IMR-90 (cell line): ENCODE results near the gene INAVA. TPM values are rescaled to one million over a fixed set of nuclear protein-coding genes. Genes with fewer than 3 reads are reported as not detected.

Experiments
- ATAC-seq: fragments of 200-7000 bp; cut with Tn5 transposase; 2 replicates; pipeline ENCODE4 v1.9.1; 2020; ENCODE audit warnings: low read depth, mild to moderate bottlenecking, moderate library complexity
- BruUV-seq: library from RNA; stranded (reverse); fragments of 400-500 nt; replicated peaks from 2 replicates; lab custom pipeline; 2021; lab: Mats Ljungman, UMichigan
- CTCF ChIA-PET: fragments of 300-600 bp; formaldehyde crosslinking; extraction: SDS; loops from one replicate; lab custom pipeline; 2021; ENCODE audit warnings: antibody characterized with exemption; lab: Yijun Ruan, JAX
- POLR2A ChIA-PET: fragments of 300-600 bp; sonication (Branson Sonifier 250); formaldehyde crosslinking; loops from one replicate; lab custom pipeline; 2022; ENCODE audit warnings: antibody characterized with exemption; ENCODE audit not compliant: unreplicated experiment; lab: Charles Lee
- DNase-seq: peaks from one replicate; pipeline ENCODE4 v3.0.0; 2013
- H2AFZ ChIP-seq: replicated peaks from 2 replicates; pipeline ENCODE3; 2013; ENCODE audit warnings: low read length, mild to moderate bottlenecking; ENCODE audit not compliant: poor library complexity
- H2AK5ac ChIP-seq: 2 replicates; pipeline ENCODE4 v1.6.1; 2013; ENCODE audit warnings: low read depth, low read length, inconsistent platforms
- H2AK9ac ChIP-seq: replicated peaks from 2 replicates; pipeline ENCODE3; 2013; ENCODE audit warnings: mild to moderate bottlenecking, low read depth, low read length, moderate library complexity; ENCODE audit not compliant: poor library complexity
- H2BK120ac ChIP-seq: 2 replicates; pipeline ENCODE4 v1.6.1; 2013; ENCODE audit warnings: low read depth, low read length, inconsistent platforms
- H2BK15ac ChIP-seq: 3 replicates; pipeline ENCODE4 v1.6.1; 2013; ENCODE audit warnings: low read depth, low read length, inconsistent platforms
- H2BK20ac ChIP-seq: 2 replicates; pipeline ENCODE4 v1.6.1; 2013; ENCODE audit warnings: low read depth, mild to moderate bottlenecking, inconsistent platforms, low read length, moderate library complexity
- H2BK5ac ChIP-seq: 2 replicates; pipeline ENCODE4 v1.6.1; 2013; ENCODE audit warnings: mild to moderate bottlenecking, low read depth, low read length, inconsistent platforms; ENCODE audit not compliant: poor library complexity, severe bottlenecking
- H3K14ac ChIP-seq: replicated peaks from 2 replicates; pipeline ENCODE4 v1.6.1; 2013; ENCODE audit warnings: low read depth, low read length, inconsistent platforms
- H3K18ac ChIP-seq: 2 replicates; pipeline ENCODE4 v1.6.1; 2013; ENCODE audit warnings: low read depth, low read length, control low read depth
- H3K23ac ChIP-seq: 2 replicates; pipeline ENCODE4 v1.6.1; 2013; ENCODE audit warnings: low read depth, low read length, inconsistent platforms
- H3K27ac ChIP-seq: 2 replicates; pipeline ENCODE4 v1.5.1; 2013; ENCODE audit warnings: mild to moderate bottlenecking, control low read depth, low read length; ENCODE audit not compliant: insufficient read depth
- H3K27me3 ChIP-seq: 2 replicates; pipeline ENCODE4 v1.6.1; 2013; ENCODE audit warnings: low read length; ENCODE audit not compliant: control insufficient read depth, insufficient read depth
- H3K36me3 ChIP-seq: 2 replicates; pipeline ENCODE4 v1.6.1; 2013; ENCODE audit warnings: low read length, mixed read lengths; ENCODE audit not compliant: control insufficient read depth, insufficient read depth
- H3K4ac ChIP-seq: 2 replicates; pipeline ENCODE4 v1.6.1; 2013; ENCODE audit warnings: low read depth, low read length, inconsistent platforms
- H3K4me1 ChIP-seq: 2 replicates; pipeline ENCODE4 v1.6.1; 2013; ENCODE audit warnings: low read length, mixed read lengths; ENCODE audit not compliant: control insufficient read depth, insufficient read depth
- H3K4me2 ChIP-seq: 2 replicates; pipeline ENCODE4 v1.6.1; 2013; ENCODE audit warnings: low read depth, mild to moderate bottlenecking, control low read depth, low read length, moderate library complexity
- H3K4me3 ChIP-seq: 2 replicates; pipeline ENCODE4 v1.5.1; 2013; ENCODE audit warnings: low read depth, mild to moderate bottlenecking, control low read depth, low read length, moderate library complexity; ENCODE audit not compliant: insufficient read depth
- H3K56ac ChIP-seq: 2 replicates; pipeline ENCODE4 v1.6.1; 2013; ENCODE audit warnings: low read length, inconsistent platforms; ENCODE audit not compliant: insufficient read depth; ENCODE audit errors: extremely low read depth
- H3K79me1 ChIP-seq, 2 experiments: 2 replicates each; pipeline ENCODE4 v1.6.1; 2013; ENCODE audit warnings: low read length in 2 of 2, inconsistent platforms in 1 of 2, low read depth in 1 of 2
- H3K9ac ChIP-seq: 2 replicates; pipeline ENCODE4 v1.6.1; 2013; ENCODE audit warnings: low read depth, low read length, control low read depth
- H3K9me1 ChIP-seq: 2 replicates; pipeline ENCODE4 v1.6.1; 2013; ENCODE audit warnings: low read length, inconsistent platforms; ENCODE audit not compliant: insufficient read depth
- H3K9me3 ChIP-seq: 2 replicates; pipeline ENCODE4 v1.6.1; 2013; ENCODE audit warnings: low read length; ENCODE audit not compliant: control insufficient read depth, insufficient read depth
- H4K20me1 ChIP-seq: 2 replicates; pipeline ENCODE4 v1.6.1; 2013; ENCODE audit warnings: low read length, inconsistent platforms; ENCODE audit not compliant: insufficient read depth
- H4K5ac ChIP-seq: 2 replicates; pipeline ENCODE4 v1.6.1; 2013; ENCODE audit warnings: mild to moderate bottlenecking, low read depth, low read length, control low read depth
- H4K8ac ChIP-seq, 2 experiments: 2 replicates each; pipeline ENCODE4 v1.6.1; 2013; ENCODE audit warnings: low read depth in 2 of 2, low read length in 2 of 2, control low read depth in 1 of 2, inconsistent platforms in 1 of 2
- H4K91ac ChIP-seq: 2 replicates; pipeline ENCODE4 v1.6.1; 2013; ENCODE audit warnings: low read depth, low read length, inconsistent platforms; ENCODE audit not compliant: insufficient read depth
- CTCF ChIP-seq: conservative IDR thresholded peaks from 2 replicates; pipeline ENCODE4 v1.5.1; 2012; ENCODE audit warnings: mild to moderate bottlenecking, low read depth, low read length, improper control_type of control experiment
- MAZ ChIP-seq: IDR thresholded peaks from 2 replicates; pipeline ENCODE4 v1.6.1; 2012; ENCODE audit warnings: low read depth, mild to moderate bottlenecking, low read length, improper control_type of control experiment, moderate library complexity, borderline replicate concordance
- MXI1 ChIP-seq: IDR thresholded peaks from 2 replicates; pipeline ENCODE4 v1.6.1; 2012; ENCODE audit warnings: low read depth, mild to moderate bottlenecking, low read length, moderate library complexity, borderline replicate concordance
- NFE2L2 ChIP-seq: fragments of 150-350 bp; IDR thresholded peaks from 2 replicates; pipeline ENCODE4 v1.6.1; 2016; ENCODE audit warnings: low read depth, mild to moderate bottlenecking, low read length
- RFX5 ChIP-seq: IDR thresholded peaks from 2 replicates; pipeline ENCODE4 v1.8.0; 2012; ENCODE audit warnings: low read depth, mild to moderate bottlenecking, low read length, moderate library complexity
- USF2 ChIP-seq: fragments of 150-350 bp; IDR thresholded peaks from 2 replicates; pipeline ENCODE4 v1.6.1; 2017; ENCODE audit warnings: mild to moderate bottlenecking, antibody characterized with exemption, low read length, low read depth
- WGBS, 2 experiments: methylation state at CpG; one replicate each; pipeline versions ENCODE4 v1.1.5 to v1.1.7; 2013; ENCODE audit warnings: missing lambda C conversion rate in 2 of 2; ENCODE audit not compliant: insufficient read length in 1 of 2; ENCODE audit errors: extremely low coverage in 2 of 2; 5-methylcytosine and 5-hydroxymethylcytosine counted together
- dilution Hi-C: fragments of 300-500 bp; cut with HindIII; formaldehyde crosslinking; loops from one replicate; pipeline ENCODE4 v1.14.3; 2018; ENCODE audit warnings: low sequenced_read_pairs; ENCODE audit not compliant: unreplicated experiment
- in situ Hi-C: fragments of 300-500 bp; cut with MboI; formaldehyde crosslinking; loops from 3 replicates; pipeline ENCODE4 v1.14.3; 2019; ENCODE audit warnings: low sequenced_read_pairs, inconsistent platforms, mixed read lengths
- intact Hi-C: fragments of 100-400 bp; cut with micrococcal nuclease; formaldehyde crosslinking; loops from 2 replicates; pipeline ENCODE4 v1.10.0; 2022
- polyA plus RNA-seq, 3 experiments: library from polyadenylated mRNA; depleted of rRNA; stranded (reverse); fragments of >200 nt; gene quantifications; 2 replicates each; pipeline ENCODE4 v1.2.3, GENCODE V29; 2012; ENCODE audit warnings: low replicate concordance in 1 of 3
- total RNA-seq: library from RNA; depleted of rRNA; stranded (reverse); fragments of >200 nt; gene quantifications from 2 replicates; pipeline ENCODE4 v1.2.3, GENCODE V29; 2012

Gene INAVA
- total and polyA plus RNA-seq, 2 of the 4 experiments (the other 2 are of a cell fraction) = under 0.01 to 0.07 TPM

DNA sequence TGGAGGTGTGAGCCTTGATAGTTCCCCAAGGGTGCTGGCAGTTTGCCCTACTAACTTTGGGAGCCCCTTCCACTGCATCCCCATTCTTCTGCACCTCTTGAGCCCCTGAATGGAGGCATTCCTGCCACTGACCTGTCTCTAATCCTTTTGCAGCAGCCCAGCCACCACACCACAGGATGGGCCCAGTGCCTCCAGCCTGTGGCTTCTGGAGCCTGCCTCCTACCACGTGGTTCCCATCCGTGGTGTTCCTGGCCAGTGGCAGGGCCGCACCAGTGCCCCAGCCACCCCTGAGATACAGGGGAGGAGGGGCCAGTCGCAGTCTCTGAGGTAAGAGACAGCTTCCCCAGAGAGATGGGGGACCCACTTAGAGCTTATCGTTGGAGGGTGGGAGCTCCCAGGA is 14.4 kb downstream of the INAVA start:
- Histone ChIP-seq H3K4ac (no peak overlapping the region), H3K9me1 (no peaks in the 10 kb centered on the region), H3K27me3 (peaks cover 26% of the 10 kb centered on the region), H2BK120ac (no peak overlapping the region), H3K27ac (no peak overlapping the region), H3K36me3 (no peaks in the 10 kb centered on the region), H3K56ac (no peak overlapping the region), H3K4me1 (no peaks in the 10 kb centered on the region), H3K4me2 (no peak overlapping the region), H4K91ac (no peak overlapping the region), H2BK5ac (no peak overlapping the region), H3K4me3 (no peak overlapping the region), H3K18ac (no peak overlapping the region), H4K20me1 (no peaks in the 10 kb centered on the region), H3K79me1 (no peaks in the 10 kb centered on the region), H2AK9ac (no peak overlapping the region), H2BK15ac (no peak overlapping the region), H4K8ac (no peak overlapping the region), H3K9ac (no peak overlapping the region), H2BK20ac (no peak overlapping the region), H4K5ac (no peak overlapping the region), H2AFZ (no peak overlapping the region), H3K23ac (no peak overlapping the region), H3K9me3 (no peaks in the 10 kb centered on the region), H2AK5ac (no peak overlapping the region), H3K14ac (no peak overlapping the region)
- WGBS, 2 experiments = 100% methylated on average over 3 of the region's 5 CpGs; no CpG with 5 or more reads in 1 of the 2 experiments
- no peak for DNase-seq
- POLR2A ChIA-PET = no interaction called here
- dilution Hi-C loops (no loop called here), intact Hi-C loops (no loop called here), in situ Hi-C loops (no loop called here)
- TF ChIP-seq MAZ (no peak), MXI1 (no peak), CTCF (no peak), RFX5 (no peak), NFE2L2 (no peak), USF2 (no peak)
- CTCF ChIA-PET = no interaction called here
- no peak for ATAC-seq
- no TSS peak for BruUV-seq
